ENCODE measurements around the gene CNKSR1. TPM values are rescaled to one million over a fixed set of nuclear protein-coding genes. Genes with fewer than 3 reads are reported as not detected.

CNKSR1 gene
- total and polyA plus RNA-seq, 2 of the 13 experiments (the other 11 are each of a cell fraction or from before 2014, with no cell fraction given): 3.4 to 8.9 TPM

DNA sequence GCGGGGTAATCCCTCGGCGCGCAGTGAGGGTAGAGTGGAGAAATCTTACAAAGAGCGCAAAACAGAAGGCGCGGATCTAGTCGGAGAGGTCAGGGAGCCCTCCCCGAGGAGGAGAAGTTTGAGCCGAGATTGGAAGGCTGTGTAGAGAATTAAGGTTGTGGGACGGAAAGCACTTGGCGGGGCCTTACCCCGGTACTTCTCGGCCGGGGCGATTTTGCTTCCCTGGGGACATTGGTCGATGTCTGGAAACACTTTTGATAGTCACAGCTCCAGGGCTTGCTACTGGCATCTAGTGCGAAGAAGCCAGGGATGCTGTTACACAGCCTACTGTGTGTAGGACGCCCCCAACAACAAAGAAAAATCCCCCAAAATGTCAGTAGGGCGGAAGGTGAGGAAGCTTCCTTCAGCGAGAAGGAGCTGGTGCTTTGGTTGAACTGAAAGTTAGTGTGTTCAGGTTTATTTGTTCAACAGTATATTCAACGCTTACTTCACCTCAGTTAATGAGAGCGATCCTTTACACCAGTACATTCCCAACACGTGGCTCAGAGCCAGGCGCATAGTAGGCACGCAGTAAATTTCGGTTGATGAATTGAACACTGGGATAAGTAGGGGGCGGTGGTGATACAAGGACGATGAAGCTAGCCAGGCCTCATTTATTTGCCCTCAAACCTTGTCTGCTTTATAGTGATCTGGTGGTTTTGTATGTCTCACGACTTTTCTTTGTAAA is 57.5 kb downstream of the CNKSR1 start (continued):
- TF ChIP-seq, protein P1, sequence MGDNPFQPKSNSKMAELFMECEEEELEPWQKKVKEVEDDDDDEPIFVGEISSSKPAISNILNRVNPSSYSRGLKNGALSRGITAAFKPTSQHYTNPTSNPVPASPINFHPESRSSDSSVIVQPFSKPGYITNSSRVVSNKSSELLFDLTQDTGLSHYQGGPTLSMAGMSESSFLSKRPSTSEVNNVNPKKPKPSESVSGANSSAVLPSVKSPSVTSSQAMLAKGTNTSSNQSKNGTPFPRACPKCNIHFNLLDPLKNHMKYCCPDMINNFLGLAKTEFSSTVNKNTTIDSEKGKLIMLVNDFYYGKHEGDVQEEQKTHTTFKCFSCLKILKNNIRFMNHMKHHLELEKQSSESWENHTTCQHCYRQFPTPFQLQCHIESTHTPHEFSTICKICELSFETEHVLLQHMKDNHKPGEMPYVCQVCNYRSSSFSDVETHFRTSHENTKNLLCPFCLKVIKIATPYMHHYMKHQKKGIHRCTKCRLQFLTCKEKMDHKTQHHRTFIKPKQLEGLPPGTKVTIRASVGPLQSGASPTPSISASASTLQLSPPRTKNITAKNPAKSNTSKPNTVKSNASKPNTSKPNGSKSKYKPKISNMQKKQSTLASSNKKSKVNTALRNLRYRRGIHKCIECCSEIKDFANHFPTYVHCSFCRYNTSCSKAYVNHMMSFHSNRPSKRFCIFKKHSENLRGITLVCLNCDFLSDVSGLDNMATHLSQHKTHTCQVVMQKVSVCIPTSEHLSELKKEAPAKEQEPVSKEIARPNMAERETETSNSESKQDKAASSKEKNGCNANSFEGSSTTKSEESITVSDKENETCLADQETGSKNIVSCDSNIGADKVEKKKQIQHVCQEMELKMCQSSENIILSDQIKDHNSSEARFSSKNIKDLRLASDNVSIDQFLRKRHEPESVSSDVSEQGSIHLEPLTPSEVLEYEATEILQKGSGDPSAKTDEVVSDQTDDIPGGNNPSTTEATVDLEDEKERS (CRISPR knock-in tag; IDR thresholded peaks at IDR 0.05): 0 out of 2 replicates have a peak, but pooled peaks have one; percentile 17
- TF ChIP-seq CENPX (CRISPR knock-in tag; IDR thresholded peaks at IDR 0.05) (no peak), PHF5A (CRISPR knock-in tag; IDR thresholded peaks at IDR 0.05; ENCODE audit: low read depth, unreplicated experiment) (peak; percentile 15), ZKSCAN1 (IDR thresholded peaks at IDR 0.05; ENCODE audit: low read length) (peak; percentile 98), ASH2L (IDR thresholded peaks at IDR 0.05; ENCODE audit: insufficient read length, low read depth, low read length) (no peak), ETV6 (CRISPR knock-in tag; conservative IDR thresholded peaks at IDR 0.05) (no peak), ZNF446 (CRISPR knock-in tag; IDR thresholded peaks at IDR 0.05) (0 out of 2 replicates have a peak, but pooled peaks have one; percentile 15), ZNF7 (CRISPR knock-in tag; IDR thresholded peaks at IDR 0.05) (peak; percentile 77), NCOA1 (CRISPR knock-in tag; IDR thresholded peaks at IDR 0.05) (peak; percentile 40; the same call in 1 of the 2 replicates), ZNF34 (CRISPR knock-in tag; IDR thresholded peaks at IDR 0.05; ENCODE audit: borderline replicate concordance) (no peak), MZF1 (CRISPR knock-in tag; IDR thresholded peaks at IDR 0.05; ENCODE audit: borderline replicate concordance) (0 out of 2 replicates have a peak, but pooled peaks have one; percentile 25), RELA (CRISPR knock-in tag; IDR thresholded peaks at IDR 0.05) (no peak), TSC22D2 (CRISPR knock-in tag; IDR thresholded peaks at IDR 0.05; ENCODE audit: borderline replicate concordance) (no peak)
- TF ChIP-seq, protein P2, sequence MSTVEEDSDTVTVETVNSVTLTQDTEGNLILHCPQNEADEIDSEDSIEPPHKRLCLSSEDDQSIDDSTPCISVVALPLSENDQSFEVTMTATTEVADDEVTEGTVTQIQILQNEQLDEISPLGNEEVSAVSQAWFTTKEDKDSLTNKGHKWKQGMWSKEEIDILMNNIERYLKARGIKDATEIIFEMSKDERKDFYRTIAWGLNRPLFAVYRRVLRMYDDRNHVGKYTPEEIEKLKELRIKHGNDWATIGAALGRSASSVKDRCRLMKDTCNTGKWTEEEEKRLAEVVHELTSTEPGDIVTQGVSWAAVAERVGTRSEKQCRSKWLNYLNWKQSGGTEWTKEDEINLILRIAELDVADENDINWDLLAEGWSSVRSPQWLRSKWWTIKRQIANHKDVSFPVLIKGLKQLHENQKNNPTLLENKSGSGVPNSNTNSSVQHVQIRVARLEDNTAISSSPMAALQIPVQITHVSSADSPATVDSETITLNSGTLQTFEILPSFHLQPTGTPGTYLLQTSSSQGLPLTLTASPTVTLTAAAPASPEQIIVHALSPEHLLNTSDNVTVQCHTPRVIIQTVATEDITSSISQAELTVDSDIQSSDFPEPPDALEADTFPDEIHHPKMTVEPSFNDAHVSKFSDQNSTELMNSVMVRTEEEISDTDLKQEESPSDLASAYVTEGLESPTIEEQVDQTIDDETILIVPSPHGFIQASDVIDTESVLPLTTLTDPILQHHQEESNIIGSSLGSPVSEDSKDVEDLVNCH (CRISPR knock-in tag; IDR thresholded peaks at IDR 0.05): no peak
- TF ChIP-seq, protein P3, sequence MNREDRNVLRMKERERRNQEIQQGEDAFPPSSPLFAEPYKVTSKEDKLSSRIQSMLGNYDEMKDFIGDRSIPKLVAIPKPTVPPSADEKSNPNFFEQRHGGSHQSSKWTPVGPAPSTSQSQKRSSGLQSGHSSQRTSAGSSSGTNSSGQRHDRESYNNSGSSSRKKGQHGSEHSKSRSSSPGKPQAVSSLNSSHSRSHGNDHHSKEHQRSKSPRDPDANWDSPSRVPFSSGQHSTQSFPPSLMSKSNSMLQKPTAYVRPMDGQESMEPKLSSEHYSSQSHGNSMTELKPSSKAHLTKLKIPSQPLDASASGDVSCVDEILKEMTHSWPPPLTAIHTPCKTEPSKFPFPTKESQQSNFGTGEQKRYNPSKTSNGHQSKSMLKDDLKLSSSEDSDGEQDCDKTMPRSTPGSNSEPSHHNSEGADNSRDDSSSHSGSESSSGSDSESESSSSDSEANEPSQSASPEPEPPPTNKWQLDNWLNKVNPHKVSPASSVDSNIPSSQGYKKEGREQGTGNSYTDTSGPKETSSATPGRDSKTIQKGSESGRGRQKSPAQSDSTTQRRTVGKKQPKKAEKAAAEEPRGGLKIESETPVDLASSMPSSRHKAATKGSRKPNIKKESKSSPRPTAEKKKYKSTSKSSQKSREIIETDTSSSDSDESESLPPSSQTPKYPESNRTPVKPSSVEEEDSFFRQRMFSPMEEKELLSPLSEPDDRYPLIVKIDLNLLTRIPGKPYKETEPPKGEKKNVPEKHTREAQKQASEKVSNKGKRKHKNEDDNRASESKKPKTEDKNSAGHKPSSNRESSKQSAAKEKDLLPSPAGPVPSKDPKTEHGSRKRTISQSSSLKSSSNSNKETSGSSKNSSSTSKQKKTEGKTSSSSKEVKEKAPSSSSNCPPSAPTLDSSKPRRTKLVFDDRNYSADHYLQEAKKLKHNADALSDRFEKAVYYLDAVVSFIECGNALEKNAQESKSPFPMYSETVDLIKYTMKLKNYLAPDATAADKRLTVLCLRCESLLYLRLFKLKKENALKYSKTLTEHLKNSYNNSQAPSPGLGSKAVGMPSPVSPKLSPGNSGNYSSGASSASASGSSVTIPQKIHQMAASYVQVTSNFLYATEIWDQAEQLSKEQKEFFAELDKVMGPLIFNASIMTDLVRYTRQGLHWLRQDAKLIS (CRISPR knock-in tag; IDR thresholded peaks at IDR 0.05): 0 out of 2 replicates have a peak, but pooled peaks have one; percentile 3
- TF ChIP-seq, protein P4, sequence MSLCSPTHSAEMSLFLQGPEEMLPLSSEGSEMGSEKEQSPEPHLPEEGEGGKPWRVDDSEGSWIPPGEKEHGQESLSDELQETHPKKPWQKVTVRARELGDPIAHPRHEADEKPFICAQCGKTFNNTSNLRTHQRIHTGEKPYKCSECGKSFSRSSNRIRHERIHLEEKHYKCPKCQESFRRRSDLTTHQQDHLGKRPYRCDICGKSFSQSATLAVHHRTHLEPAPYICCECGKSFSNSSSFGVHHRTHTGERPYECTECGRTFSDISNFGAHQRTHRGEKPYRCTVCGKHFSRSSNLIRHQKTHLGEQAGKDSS (CRISPR knock-in tag; IDR thresholded peaks at IDR 0.05; ENCODE audit: borderline replicate concordance, low read depth): peak; percentile 3; the same call in 1 of the 2 replicates
- TF ChIP-seq, protein P5, sequence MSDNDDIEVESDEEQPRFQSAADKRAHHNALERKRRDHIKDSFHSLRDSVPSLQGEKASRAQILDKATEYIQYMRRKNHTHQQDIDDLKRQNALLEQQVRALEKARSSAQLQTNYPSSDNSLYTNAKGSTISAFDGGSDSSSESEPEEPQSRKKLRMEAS (IDR thresholded peaks at IDR 0.05): peak; percentile 43; the same call in 1 of the 2 replicates

Data from HepG2 (cell line).